Activated naive CD4-positive, alpha-beta T cell treated with anti-CD3 and anti-CD28 coated beads, Interleukin-2, amount 50 U/mL, for 24 hours (primary cell): ENCODE results near the gene EZR.
A peak's percentile ranks its signal among the peaks of the same experiment; 100 is the strongest.

Experiments used
- H3K27ac Mint-ChIP-seq: one replicate; pipeline ENCODE4 v1.8.0; 2021; ENCODE audit warnings: mild to moderate bottlenecking, mixed read lengths
- H3K27me3 Mint-ChIP-seq: one replicate; pipeline ENCODE4 v1.8.0; 2021; ENCODE audit warnings: mixed read lengths
- H3K36me3 Mint-ChIP-seq: one replicate; pipeline ENCODE4 v1.8.0; 2021; ENCODE audit warnings: mixed read lengths
- H3K4me1 Mint-ChIP-seq: one replicate; pipeline ENCODE4 v1.8.0; 2021; ENCODE audit warnings: mixed read lengths
- H3K4me3 Mint-ChIP-seq: one replicate; pipeline ENCODE4 v1.8.0; 2021; ENCODE audit warnings: mild to moderate bottlenecking, mixed read lengths
- H3K9me3 Mint-ChIP-seq: one replicate; pipeline ENCODE4 v1.8.0; 2021; ENCODE audit warnings: mixed read lengths

Gene EZR

GRCh38 chr6:158758941-158759479 is 60.2 kb downstream of the EZR start:
- Mint-ChIP-seq H3K27ac (no peak overlapping the region), H3K36me3 (peaks cover 5% of the 10 kb centered on the region), H3K4me1 (no peaks in the 10 kb centered on the region), H3K4me3 (no peak overlapping the region), H3K27me3 (no peaks in the 10 kb centered on the region), H3K9me3 (no peaks in the 10 kb centered on the region)

- no peaks in the 10 kb centered on the region for H3K27me3 Mint-ChIP-seq
- no peak overlapping the region for H3K4me3 Mint-ChIP-seq
- H3K27ac Mint-ChIP-seq: no peak overlapping the region
- H3K9me3 Mint-ChIP-seq: no peaks in the 10 kb centered on the region
- H3K36me3 Mint-ChIP-seq: peaks cover 5% of the 10 kb centered on the region
- no peaks in the 10 kb centered on the region for H3K4me1 Mint-ChIP-seq
These were observed 60.7 kb downstream of the EZR start for GRCh38 chr6:158758451-158758860.

DNA sequence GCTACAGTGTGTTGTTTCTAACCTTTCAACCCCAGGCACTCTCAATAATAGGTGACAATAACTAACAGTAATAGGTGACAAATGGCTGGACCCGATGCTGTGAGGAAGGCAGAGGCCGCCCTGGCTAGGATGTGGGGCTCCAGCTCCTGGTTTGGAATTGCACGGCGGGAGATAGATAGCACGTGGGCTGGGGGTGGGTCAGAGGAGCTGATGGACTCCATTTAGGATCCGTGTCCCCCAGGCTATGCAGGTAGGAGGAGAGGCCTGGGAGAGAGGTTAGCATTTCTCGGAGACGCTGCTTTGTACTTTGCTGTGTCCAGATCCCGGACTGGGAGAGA is 61.4 kb downstream of the EZR start:
- H3K27ac Mint-ChIP-seq: no peak overlapping the region

GRCh38 chr6:158756977-158757752 is 62.0 kb downstream of the EZR start:
- H3K27ac Mint-ChIP-seq: no peak overlapping the region
- H3K27me3 Mint-ChIP-seq: no peaks in the 10 kb centered on the region
- peaks cover 2% of the 10 kb centered on the region for H3K36me3 Mint-ChIP-seq
- H3K9me3 Mint-ChIP-seq: no peaks in the 10 kb centered on the region
- H3K4me3 Mint-ChIP-seq: no peak overlapping the region
- H3K4me1 Mint-ChIP-seq: no peaks in the 10 kb centered on the region

More for the DNA sequence above, 61.4 kb downstream of the EZR start:
- Mint-ChIP-seq H3K4me3 (no peak overlapping the region), H3K27me3 (no peaks in the 10 kb centered on the region), H3K36me3 (peaks cover 3% of the 10 kb centered on the region), H3K9me3 (no peaks in the 10 kb centered on the region), H3K4me1 (no peaks in the 10 kb centered on the region)

GRCh38 chr6:158756126-158756525 is 63.0 kb downstream of the EZR start:
- Mint-ChIP-seq H3K9me3 (no peaks in the 10 kb centered on the region), H3K4me1 (no peaks in the 10 kb centered on the region), H3K27ac (no peak overlapping the region), H3K4me3 (no peak overlapping the region), H3K27me3 (no peaks in the 10 kb centered on the region), H3K36me3 (peaks cover 2% of the 10 kb centered on the region)

DNA sequence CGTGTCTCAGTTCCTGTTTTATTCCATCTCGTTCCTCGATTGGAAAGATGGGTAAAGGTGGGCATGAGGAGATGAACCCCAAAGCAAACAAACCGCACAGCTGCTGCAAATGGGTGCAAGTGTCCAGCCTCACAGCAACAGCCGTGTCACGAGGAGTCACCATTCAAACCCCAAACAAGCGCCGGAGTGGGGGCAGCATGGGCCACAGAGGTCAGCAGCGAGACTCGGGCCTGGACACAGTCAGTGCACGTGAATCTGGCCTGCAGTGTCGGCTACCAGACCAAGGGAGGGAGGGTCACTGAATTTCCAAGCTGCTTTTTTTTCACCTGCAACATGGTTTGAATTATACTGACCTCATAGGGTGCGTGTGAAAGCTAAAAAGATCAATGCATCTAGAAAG is 63.5 kb downstream of the EZR start:
- no peaks in the 10 kb centered on the region for H3K4me1 Mint-ChIP-seq
- no peak overlapping the region for H3K27ac Mint-ChIP-seq
- H3K27me3 Mint-ChIP-seq: no peaks in the 10 kb centered on the region
- no peaks in the 10 kb centered on the region for H3K9me3 Mint-ChIP-seq
- no peak overlapping the region for H3K4me3 Mint-ChIP-seq
- peaks cover 2% of the 10 kb centered on the region for H3K36me3 Mint-ChIP-seq

DNA sequence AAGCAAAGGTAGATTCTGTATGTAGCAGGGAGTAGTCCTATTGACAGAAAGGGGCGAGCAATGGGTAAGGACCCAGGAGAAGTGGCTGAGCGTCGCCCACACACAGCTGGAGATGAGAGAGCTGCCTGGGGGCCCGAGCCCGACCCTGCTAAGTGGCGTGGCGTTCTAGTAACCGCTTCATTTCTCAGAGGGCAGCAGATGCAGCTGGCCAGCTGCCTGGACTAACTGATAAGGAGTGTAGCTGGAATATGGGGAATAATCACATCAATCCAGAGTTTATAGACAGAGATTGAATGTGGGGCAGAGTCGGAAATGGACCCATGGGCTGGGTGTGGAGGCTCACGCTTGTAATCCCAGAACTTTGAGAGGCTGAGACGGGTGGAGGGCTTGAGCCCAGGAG is 64.4 kb downstream of the EZR start:
- peaks cover 1% of the 10 kb centered on the region for H3K36me3 Mint-ChIP-seq
- no peak overlapping the region for H3K4me3 Mint-ChIP-seq
- no peaks in the 10 kb centered on the region for H3K4me1 Mint-ChIP-seq
- no peaks in the 10 kb centered on the region for H3K27me3 Mint-ChIP-seq
- H3K9me3 Mint-ChIP-seq: no peaks in the 10 kb centered on the region
- no peak overlapping the region for H3K27ac Mint-ChIP-seq

DNA sequence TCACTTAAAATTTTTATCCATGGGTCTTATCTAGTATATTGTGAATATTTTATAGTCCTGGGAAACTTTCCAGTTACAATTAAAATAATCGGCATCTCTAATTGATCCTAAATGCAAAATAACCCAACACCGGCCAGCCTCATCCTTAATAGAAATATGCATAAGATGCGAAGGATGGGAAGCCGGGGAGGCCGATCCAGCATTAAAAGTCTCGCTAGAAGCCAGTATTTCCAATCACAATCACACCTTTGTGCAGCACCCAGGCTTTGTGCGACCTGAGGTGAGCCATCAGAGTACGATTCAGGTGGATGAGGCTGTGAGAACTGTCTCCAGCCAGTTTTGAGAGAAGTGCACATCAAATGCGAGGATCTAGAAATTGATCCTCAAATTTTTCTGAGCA is 65.4 kb downstream of the EZR start:
- H3K4me3 Mint-ChIP-seq: no peak overlapping the region
- no peaks in the 10 kb centered on the region for H3K27me3 Mint-ChIP-seq
- no peaks in the 10 kb centered on the region for H3K9me3 Mint-ChIP-seq
- no peaks in the 10 kb centered on the region for H3K4me1 Mint-ChIP-seq
- no peak overlapping the region for H3K27ac Mint-ChIP-seq
- H3K36me3 Mint-ChIP-seq: peaks cover 1% of the 10 kb centered on the region

GRCh38 chr6:158752613-158753012 is 66.6 kb downstream of the EZR start:
- Mint-ChIP-seq H3K4me3 (no peak overlapping the region), H3K27me3 (no peaks in the 10 kb centered on the region), H3K9me3 (no peaks in the 10 kb centered on the region), H3K36me3 (peaks cover 1% of the 10 kb centered on the region), H3K4me1 (no peaks in the 10 kb centered on the region), H3K27ac (no peak overlapping the region)

- Mint-ChIP-seq H3K27ac (no peak overlapping the region), H3K9me3 (no peaks in the 10 kb centered on the region), H3K4me3 (no peak overlapping the region), H3K4me1 (no peaks in the 10 kb centered on the region), H3K36me3 (peaks cover 1% of the 10 kb centered on the region), H3K27me3 (no peaks in the 10 kb centered on the region)
These were observed 67.2 kb downstream of the EZR start for GRCh38 chr6:158751921-158752320.

GRCh38 chr6:158751224-158751623 is 67.9 kb downstream of the EZR start:
- H3K4me3 Mint-ChIP-seq: no peak overlapping the region
- H3K9me3 Mint-ChIP-seq: no peaks in the 10 kb centered on the region
- H3K4me1 Mint-ChIP-seq: no peaks in the 10 kb centered on the region
- peaks cover 1% of the 10 kb centered on the region for H3K36me3 Mint-ChIP-seq
- no peaks in the 10 kb centered on the region for H3K27me3 Mint-ChIP-seq
- no peak overlapping the region for H3K27ac Mint-ChIP-seq

DNA sequence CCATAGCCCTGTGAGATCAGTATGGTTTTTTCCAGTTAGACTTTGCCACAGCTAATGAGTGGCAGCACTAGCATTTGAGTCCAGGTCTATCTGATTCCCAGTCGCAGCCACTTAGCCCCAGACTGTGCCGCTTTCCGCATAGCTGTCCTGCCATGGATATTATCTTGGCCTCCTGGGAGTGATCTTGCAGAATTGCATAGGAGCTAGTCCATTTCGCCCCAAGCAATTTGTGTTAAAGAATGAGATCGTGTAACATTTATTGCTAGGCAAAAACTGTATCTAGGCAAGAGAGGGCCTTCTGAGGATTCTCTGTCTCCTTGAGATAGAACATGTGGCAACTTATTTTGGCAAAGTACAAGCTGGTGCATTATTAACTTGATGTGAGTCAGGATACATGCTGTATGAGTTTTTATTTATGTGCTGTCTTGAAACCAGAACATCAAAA is 74.2 kb downstream of the EZR start:
- no peak overlapping the region for H3K4me3 Mint-ChIP-seq
- no peak overlapping the region for H3K27ac Mint-ChIP-seq
- H3K4me1 Mint-ChIP-seq: no peaks in the 10 kb centered on the region
- no peaks in the 10 kb centered on the region for H3K9me3 Mint-ChIP-seq
- no peaks in the 10 kb centered on the region for H3K27me3 Mint-ChIP-seq
- peaks cover 18% of the 10 kb centered on the region for H3K36me3 Mint-ChIP-seq

DNA sequence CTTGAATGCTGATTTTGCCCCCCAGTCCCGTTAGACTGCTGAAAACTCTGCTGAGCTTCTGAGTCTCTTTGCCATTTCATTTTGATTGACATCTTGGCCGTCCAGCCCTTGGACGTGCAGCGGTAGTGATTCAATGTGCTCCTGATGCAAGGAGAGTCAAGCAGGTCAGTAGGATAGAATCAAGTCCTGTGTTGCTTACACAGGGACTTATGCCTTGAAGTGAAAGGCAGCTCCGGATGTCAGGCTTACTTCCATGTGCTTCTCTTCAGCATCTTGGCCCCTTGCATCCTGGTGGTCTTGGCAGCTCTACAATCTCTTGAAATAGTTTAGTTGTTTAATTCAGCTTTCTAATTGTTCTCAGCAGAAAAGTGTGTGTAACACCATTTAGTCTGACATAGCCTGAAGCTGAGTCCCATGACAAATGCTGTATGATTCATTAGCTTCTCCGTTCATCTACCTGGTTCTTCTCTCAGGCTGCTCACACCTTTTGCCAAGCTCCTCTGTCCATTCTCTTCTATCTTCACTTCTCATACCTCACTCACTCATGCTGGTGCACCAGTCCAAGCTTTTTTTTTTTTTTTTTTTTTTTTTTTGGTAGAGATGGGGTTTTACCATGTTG is 76.0 kb downstream of the EZR start:
- Mint-ChIP-seq H3K4me1 (no peaks in the 10 kb centered on the region), H3K4me3 (no peak overlapping the region), H3K9me3 (peaks cover 9% of the 10 kb centered on the region), H3K27me3 (no peaks in the 10 kb centered on the region), H3K36me3 (peaks cover 33% of the 10 kb centered on the region), H3K27ac (peak overlapping the region; percentile 51)

DNA sequence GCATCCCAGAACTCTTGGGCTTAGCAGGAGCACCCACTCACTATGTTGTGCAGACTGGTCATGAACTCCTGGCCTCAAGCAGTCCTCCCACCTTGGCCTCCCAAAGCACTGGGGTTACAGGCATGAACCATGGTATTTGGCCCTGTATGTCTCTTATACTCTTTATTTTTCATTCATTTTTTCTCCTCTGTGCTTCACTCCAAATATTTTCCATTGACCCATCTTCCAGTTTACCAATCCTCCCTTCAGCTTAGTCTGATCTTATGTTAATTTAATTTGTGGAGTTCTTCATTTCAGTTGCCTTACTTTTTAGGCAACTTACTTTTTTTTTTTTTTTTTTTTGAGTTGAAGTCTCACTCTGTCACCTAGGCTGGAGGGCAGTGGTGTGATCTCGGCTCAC is 79.5 kb downstream of the EZR start:
- H3K36me3 Mint-ChIP-seq: peaks cover 32% of the 10 kb centered on the region
- no peak overlapping the region for H3K4me3 Mint-ChIP-seq

DNA sequence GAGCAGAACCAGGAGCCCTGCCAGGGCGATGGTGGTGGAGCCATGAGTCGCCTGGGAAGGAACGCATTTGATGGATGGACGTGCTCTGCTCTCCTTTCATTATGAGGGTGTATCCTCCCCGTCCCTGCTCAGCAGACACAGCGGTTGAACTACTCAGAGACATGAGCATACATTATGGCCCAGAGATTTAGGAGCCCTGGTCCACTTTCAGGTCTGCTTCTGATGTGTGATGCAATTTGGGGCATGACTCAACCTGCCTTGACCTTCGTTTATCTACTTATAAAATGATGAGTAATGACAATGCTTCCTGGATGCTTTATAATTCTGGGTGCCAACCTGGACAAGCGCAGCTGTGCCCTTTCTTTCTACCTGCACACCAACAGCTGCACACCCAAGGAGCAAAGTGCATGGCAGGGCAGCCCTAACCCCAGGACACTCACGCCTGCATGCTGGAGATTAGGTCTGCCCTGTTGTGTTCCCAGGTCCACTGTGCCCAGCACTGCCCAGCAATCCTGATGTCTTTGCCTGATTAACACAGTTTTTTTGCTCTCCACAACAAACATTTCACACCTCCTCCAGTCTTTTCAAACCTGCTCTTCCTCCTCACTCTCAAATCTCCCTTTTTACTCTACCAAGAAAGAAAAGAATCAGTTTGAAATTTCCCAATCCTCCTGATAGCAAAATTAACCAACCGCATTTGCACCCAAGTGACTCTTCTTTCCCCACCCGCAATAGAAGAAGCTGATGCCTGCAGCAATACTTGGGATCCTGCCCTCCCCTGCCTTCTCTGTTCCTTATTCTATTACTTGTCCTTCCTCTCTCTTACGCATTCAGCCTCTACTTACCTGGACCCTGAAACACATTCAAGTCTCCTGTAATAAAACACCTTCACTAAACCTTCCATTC is 81.2 kb downstream of the EZR start:
- Mint-ChIP-seq H3K27ac (no peak overlapping the region), H3K36me3 (peaks cover 36% of the 10 kb centered on the region), H3K4me3 (no peak overlapping the region), H3K9me3 (peaks cover 9% of the 10 kb centered on the region), H3K27me3 (no peaks in the 10 kb centered on the region), H3K4me1 (no peaks in the 10 kb centered on the region)

More for the DNA sequence above, 79.5 kb downstream of the EZR start:
- H3K4me1 Mint-ChIP-seq: no peaks in the 10 kb centered on the region
- peaks cover 9% of the 10 kb centered on the region for H3K9me3 Mint-ChIP-seq
- H3K27ac Mint-ChIP-seq: no peak overlapping the region
- H3K27me3 Mint-ChIP-seq: no peaks in the 10 kb centered on the region
